ENCODE data around the gene RHOF.
"Not testable (repeated sequence)": the region's sequence is repeated elsewhere in the genome, so short reads cannot be mapped to it uniquely, and the experiment has no call there.

RHOF gene

GRCh38 chr12:121773011-121773777, 20.3 kb downstream of the RHOF start:
- no peaks in the 10 kb centered on the region for H3K36me3 Mint-ChIP-seq
- H3K4me1 Mint-ChIP-seq, result peaks cover 7% of the 10 kb centered on the region
- no peaks in the 10 kb centered on the region for H3K9me3 Mint-ChIP-seq
- no peak overlapping the region for H3K27ac Mint-ChIP-seq
- DNase-seq (ENCODE audit: low spot score in 2 of 2) (peak; percentile 75 to 79), ATAC-seq (ENCODE audit: low read depth) (peak; percentile 85)
- H3K4me3 Mint-ChIP-seq, result no peak overlapping the region
- no peaks in the 10 kb centered on the region for H3K27me3 Mint-ChIP-seq

GRCh38 chr12:121770813-121771625, 22.5 kb downstream of the RHOF start:
- Mint-ChIP-seq H3K4me1 (peaks cover 5% of the 10 kb centered on the region), H3K36me3 (no peaks in the 10 kb centered on the region), H3K27ac (no peak overlapping the region), H3K27me3 (no peaks in the 10 kb centered on the region), H3K4me3 (no peak overlapping the region), H3K9me3 (no peaks in the 10 kb centered on the region)
- DNase-seq (ENCODE audit: low spot score in 2 of 2) (no peak), ATAC-seq (ENCODE audit: low read depth) (no peak)

GRCh38 chr12:121770388-121770787, 23.1 kb downstream of the RHOF start:
- Mint-ChIP-seq H3K36me3 (no peaks in the 10 kb centered on the region), H3K27me3 (no peaks in the 10 kb centered on the region), H3K4me1 (peaks cover 5% of the 10 kb centered on the region), H3K9me3 (no peaks in the 10 kb centered on the region), H3K4me3 (no peak overlapping the region), H3K27ac (no peak overlapping the region)
- DNase-seq (ENCODE audit: low spot score in 2 of 2) (no peak), ATAC-seq (ENCODE audit: low read depth) (no peak)

- no peak overlapping the region for H3K27ac Mint-ChIP-seq
- no peaks in the 10 kb centered on the region for H3K36me3 Mint-ChIP-seq
- H3K4me3 Mint-ChIP-seq, result no peak overlapping the region
- no peaks in the 10 kb centered on the region for H3K9me3 Mint-ChIP-seq
- ATAC-seq (ENCODE audit: low read depth) (no peak), DNase-seq (ENCODE audit: low spot score in 2 of 2) (no peak)
- peaks cover 5% of the 10 kb centered on the region for H3K4me1 Mint-ChIP-seq
- H3K27me3 Mint-ChIP-seq, result no peaks in the 10 kb centered on the region
Observed at GRCh38 chr12:121769831-121770301, 23.6 kb downstream of the RHOF start.

GRCh38 chr12:121769297-121769830, 24.1 kb downstream of the RHOF start:
- ATAC-seq (ENCODE audit: low read depth) (no peak), DNase-seq (ENCODE audit: low spot score in 2 of 2) (no peak)
- Mint-ChIP-seq H3K27me3 (no peaks in the 10 kb centered on the region), H3K4me3 (no peak overlapping the region), H3K27ac (no peak overlapping the region), H3K4me1 (peaks cover 5% of the 10 kb centered on the region), H3K9me3 (no peaks in the 10 kb centered on the region), H3K36me3 (no peaks in the 10 kb centered on the region)

- ATAC-seq (ENCODE audit: low read depth), result no peak
- Mint-ChIP-seq H3K27ac (no peak overlapping the region), H3K4me1 (no peaks in the 10 kb centered on the region), H3K36me3 (no peaks in the 10 kb centered on the region), H3K9me3 (no peaks in the 10 kb centered on the region), H3K27me3 (no peaks in the 10 kb centered on the region), H3K4me3 (no peak overlapping the region)
- no peak for DNase-seq (ENCODE audit: low spot score in 2 of 2)
Observed at GRCh38 chr12:121767525-121768016, 25.9 kb downstream of the RHOF start.

- ATAC-seq (ENCODE audit: low read depth) (no peak), DNase-seq (ENCODE audit: low spot score in 2 of 2) (no peak)
- Mint-ChIP-seq H3K4me3 (no peak overlapping the region), H3K4me1 (no peaks in the 10 kb centered on the region), H3K36me3 (no peaks in the 10 kb centered on the region), H3K9me3 (no peaks in the 10 kb centered on the region), H3K27ac (no peak overlapping the region), H3K27me3 (no peaks in the 10 kb centered on the region)
Observed at GRCh38 chr12:121766290-121767039, 27.0 kb downstream of the RHOF start.

GRCh38 chr12:121765573-121765972, 27.9 kb downstream of the RHOF start:
- no peak for ATAC-seq (ENCODE audit: low read depth)
- DNase-seq (ENCODE audit: low spot score in 2 of 2), result no peak
- Mint-ChIP-seq H3K27me3 (no peaks in the 10 kb centered on the region), H3K4me3 (no peak overlapping the region), H3K36me3 (no peaks in the 10 kb centered on the region), H3K9me3 (no peaks in the 10 kb centered on the region), H3K27ac (no peak overlapping the region), H3K4me1 (no peaks in the 10 kb centered on the region)

- Mint-ChIP-seq H3K4me3 (no peak overlapping the region), H3K36me3 (no peaks in the 10 kb centered on the region), H3K9me3 (no peaks in the 10 kb centered on the region), H3K4me1 (no peaks in the 10 kb centered on the region), H3K27ac (no peak overlapping the region), H3K27me3 (no peaks in the 10 kb centered on the region)
- DNase-seq (ENCODE audit: low spot score in 2 of 2) (no peak), ATAC-seq (ENCODE audit: low read depth) (no peak)
Observed at GRCh38 chr12:121764808-121765207, 28.7 kb downstream of the RHOF start.

GRCh38 chr12:121762269-121762668, 31.2 kb downstream of the RHOF start:
- Mint-ChIP-seq H3K4me1 (no peaks in the 10 kb centered on the region), H3K4me3 (no peak overlapping the region), H3K27me3 (no peaks in the 10 kb centered on the region), H3K9me3 (no peaks in the 10 kb centered on the region), H3K27ac (no peak overlapping the region), H3K36me3 (no peaks in the 10 kb centered on the region)
- no peak for DNase-seq (ENCODE audit: low spot score in 2 of 2)
- ATAC-seq (ENCODE audit: low read depth), result no peak

GRCh38 chr12:121758536-121758935, 35.0 kb downstream of the RHOF start:
- H3K4me3 Mint-ChIP-seq, result not testable (repeated sequence)

GRCh38 chr12:121755591-121755990, 37.9 kb downstream of the RHOF start:
- no peak overlapping the region for H3K4me3 Mint-ChIP-seq
- peaks cover 2% of the 10 kb centered on the region for H3K36me3 Mint-ChIP-seq
- no peaks in the 10 kb centered on the region for H3K9me3 Mint-ChIP-seq
- no peak overlapping the region for H3K27ac Mint-ChIP-seq
- no peak for ATAC-seq (ENCODE audit: low read depth)
- no peak for DNase-seq (ENCODE audit: low spot score in 2 of 2)
- H3K4me1 Mint-ChIP-seq, result no peaks in the 10 kb centered on the region
- no peaks in the 10 kb centered on the region for H3K27me3 Mint-ChIP-seq

More at GRCh38 chr12:121758536-121758935, 35.0 kb downstream of the RHOF start:
- H3K4me1 Mint-ChIP-seq; ATAC-seq (ENCODE audit: low read depth); H3K27ac Mint-ChIP-seq; DNase-seq (ENCODE audit: low spot score in 2 of 2); H3K27me3 Mint-ChIP-seq; H3K36me3 Mint-ChIP-seq; H3K9me3 Mint-ChIP-seq: not testable (repeated sequence)

- H3K27me3 Mint-ChIP-seq, result no peaks in the 10 kb centered on the region
- H3K9me3 Mint-ChIP-seq, result no peaks in the 10 kb centered on the region
- H3K4me3 Mint-ChIP-seq, result no peak overlapping the region
- no peaks in the 10 kb centered on the region for H3K4me1 Mint-ChIP-seq
- H3K27ac Mint-ChIP-seq, result no peak overlapping the region
- DNase-seq (ENCODE audit: low spot score in 2 of 2) (no peak), ATAC-seq (ENCODE audit: low read depth) (no peak)
- peaks cover 2% of the 10 kb centered on the region for H3K36me3 Mint-ChIP-seq
Observed at GRCh38 chr12:121754836-121755235, 38.7 kb downstream of the RHOF start.
